NCI-H146 treated with DMSO at 0.1 percent for 48 hours (cell line): ENCODE data around the gene CSK.

Source experiments
- DNase-seq: peaks from one replicate; lab custom pipeline; 2025; ENCODE audit not compliant: unreplicated experiment; lab: John Stamatoyannopoulos, UW

The CSK gene

DNA sequence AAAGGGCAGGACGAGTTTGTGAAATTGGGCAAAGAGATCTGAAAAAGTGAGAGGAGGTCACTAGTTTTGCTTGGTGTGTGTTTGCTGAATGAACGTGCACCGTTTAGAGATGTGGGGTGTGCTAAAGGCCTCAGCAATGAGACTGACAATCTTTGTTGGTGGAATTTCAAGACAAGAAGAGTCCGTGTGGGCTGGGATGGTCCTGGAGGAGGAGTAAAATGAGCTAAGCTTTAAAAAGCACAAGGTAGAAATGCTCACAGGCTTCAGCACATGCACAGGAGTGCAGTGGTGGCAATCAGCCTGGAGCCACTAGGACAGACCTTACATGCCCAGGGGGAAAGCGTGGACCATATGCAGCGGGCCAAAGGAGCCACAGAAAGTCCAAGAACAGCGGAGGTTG, 43.1 kb downstream of the CSK start:
- no peak for DNase-seq

DNA sequence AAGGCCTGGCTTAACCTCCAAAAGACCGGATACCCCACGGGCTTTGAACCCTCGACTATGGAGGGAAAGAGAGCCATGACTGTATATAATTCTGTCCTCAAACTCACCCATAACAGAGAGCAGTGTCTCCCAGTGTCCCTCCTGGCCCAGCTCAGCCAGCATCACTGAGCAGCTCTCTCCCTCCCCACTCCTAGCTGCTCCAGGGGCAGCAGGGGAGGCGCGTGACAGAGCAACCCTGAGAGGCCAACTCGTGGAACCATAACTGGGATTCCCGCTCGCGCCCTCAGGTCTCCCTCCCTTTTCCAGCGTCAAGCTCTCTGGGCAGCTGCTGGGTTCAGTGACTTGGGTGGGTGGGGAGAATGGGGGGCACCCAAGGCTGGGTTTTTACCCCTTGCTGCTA, 44.0 kb downstream of the CSK start:
- DNase-seq: no peak

DNA sequence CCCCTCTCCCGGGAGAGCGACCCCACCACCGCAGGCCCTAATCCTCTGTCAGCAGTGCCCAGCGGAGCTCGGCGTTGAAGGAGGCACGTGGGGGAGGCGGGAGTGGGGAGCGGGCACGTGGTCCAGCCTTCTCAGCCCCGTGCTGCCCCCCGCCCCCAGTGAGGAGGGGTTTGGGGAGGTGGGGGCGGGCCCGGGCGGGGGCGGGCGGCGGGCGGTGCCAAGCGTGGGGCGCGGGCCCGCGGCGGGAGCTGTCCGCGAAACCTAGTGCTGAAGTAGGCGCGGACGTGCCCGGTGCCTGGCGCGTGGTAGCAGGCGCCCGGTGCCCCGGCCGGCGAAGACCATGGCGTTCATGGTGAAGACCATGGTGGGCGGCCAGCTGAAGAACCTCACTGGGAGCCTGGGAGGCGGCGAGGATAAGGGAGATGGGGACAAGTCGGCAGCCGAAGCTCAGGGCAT, 44.5 kb downstream of the CSK start, which contains the start of gene CPLX3:
CPLX3 (plus strand) TSS at position 264 of the 456 bp plus-strand sequence; CDS start at position 341, 77 bp downstream.
- no peak for DNase-seq

DNA sequence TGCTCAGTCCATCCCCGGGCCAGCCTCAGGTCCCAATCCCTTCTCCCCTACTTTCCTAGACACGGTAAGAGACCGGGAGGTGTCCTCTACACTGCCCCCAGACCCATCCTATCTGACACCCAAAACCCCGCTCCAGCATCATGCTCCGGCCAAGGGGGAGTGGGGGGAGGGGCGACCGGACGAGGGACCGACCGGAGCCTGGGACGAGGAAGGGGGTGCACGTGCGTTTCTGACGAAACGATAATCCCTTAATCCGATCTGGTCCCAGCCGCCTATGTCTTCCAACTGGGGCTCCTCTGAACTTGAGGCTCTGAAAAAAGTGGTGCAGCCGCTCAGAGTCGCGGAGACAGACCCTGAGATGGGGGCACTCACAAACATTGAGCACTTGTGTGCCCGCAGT, 45.0 kb downstream of the CSK start:
- DNase-seq: no peak

DNA sequence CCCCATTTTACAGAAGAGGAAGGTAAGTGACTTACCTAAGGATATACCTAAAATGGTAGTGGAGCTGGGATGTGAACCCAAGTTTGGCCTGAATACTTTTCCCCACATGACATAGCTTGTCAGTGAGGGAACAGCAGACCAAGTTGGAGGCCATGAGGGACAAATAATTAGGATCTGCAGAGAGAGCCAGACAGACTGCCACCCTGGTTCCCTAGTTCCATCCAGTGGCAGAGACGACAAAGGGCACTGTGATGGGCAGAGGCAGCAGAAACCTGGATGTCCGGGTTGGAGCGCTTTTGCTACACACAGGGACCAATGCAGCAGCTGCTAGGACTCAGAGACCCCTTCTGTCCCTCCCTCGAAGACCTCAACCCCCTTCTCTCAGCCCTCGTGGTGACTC, 45.7 kb downstream of the CSK start:
- DNase-seq: no peak

DNA sequence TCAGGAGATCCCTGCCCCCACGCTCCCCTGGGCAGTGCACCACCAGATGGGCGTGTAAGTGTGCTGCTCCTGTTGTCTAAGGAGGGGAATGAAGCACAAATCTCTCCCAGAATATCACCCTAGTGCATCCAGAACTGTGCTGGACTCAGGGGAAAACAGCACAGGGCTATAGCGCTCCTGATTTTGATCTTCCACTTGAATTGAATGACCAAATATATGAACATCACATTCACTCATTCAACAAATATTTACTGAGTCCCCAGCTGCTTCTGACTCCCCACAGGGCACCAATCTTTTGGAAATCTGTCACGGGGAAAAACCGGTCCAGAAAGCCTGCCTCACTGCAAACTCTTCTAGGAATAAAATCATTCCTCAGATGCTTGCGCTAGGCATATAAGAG, 47.0 kb downstream of the CSK start:
- DNase-seq: no peak

DNA sequence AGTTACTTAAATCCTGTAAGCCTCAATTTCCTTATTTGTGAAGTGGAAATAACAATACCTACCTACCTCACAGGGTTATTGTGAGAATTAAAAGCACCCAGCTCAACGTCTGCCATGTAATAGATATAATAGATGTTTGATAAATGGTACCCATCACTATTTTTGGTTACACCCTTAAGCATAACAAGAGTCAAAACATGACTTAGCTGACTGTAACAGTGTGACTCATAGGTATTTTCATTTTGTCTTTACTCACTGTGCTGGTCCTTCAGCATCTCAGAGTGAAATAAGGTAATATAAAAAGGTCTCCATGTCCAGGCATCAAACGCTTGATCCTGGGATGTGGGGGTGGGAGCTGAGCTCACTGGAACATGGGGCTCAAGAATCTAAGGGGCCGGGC, 47.6 kb downstream of the CSK start:
- DNase-seq: no peak

DNA sequence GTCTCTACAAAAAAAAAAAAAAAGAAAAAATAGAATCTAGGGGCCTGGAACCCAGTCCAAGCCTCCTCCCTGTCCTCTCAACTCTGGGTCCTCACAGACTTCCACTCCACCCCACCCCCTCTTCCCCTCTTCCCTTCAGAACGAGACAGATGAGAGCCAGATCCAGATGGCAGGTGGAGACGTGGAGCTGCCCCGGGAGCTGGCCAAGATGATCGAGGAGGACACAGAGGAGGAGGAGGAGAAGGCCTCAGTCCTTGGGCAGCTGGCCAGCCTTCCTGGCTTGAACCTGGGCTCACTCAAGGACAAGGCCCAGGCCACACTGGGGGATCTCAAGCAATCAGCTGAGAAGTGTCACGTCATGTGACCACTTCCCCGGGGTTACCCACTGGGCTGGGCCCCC, 48.1 kb downstream of the CSK start:
- DNase-seq: no peak

DNA sequence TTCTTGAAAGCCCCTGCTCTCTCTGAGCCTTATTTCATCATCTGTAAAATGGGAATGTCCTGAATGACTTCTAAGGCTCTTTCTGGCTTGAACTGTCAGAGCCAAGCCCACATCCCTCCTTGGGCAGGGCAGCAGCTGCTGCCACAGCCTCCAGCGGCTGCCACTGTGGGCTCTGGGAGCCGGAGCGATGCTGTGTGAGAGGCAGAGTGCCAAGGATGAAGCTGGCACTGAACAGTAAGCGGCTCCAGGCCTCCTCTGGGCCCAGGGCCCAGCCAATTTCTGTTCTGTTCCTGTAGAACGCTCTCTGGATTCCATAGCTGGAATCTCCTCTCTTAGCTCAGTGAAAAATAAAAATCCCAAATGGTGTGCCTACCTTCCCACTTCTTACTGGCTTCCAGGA, 49.0 kb downstream of the CSK start:
- DNase-seq: no peak

DNA sequence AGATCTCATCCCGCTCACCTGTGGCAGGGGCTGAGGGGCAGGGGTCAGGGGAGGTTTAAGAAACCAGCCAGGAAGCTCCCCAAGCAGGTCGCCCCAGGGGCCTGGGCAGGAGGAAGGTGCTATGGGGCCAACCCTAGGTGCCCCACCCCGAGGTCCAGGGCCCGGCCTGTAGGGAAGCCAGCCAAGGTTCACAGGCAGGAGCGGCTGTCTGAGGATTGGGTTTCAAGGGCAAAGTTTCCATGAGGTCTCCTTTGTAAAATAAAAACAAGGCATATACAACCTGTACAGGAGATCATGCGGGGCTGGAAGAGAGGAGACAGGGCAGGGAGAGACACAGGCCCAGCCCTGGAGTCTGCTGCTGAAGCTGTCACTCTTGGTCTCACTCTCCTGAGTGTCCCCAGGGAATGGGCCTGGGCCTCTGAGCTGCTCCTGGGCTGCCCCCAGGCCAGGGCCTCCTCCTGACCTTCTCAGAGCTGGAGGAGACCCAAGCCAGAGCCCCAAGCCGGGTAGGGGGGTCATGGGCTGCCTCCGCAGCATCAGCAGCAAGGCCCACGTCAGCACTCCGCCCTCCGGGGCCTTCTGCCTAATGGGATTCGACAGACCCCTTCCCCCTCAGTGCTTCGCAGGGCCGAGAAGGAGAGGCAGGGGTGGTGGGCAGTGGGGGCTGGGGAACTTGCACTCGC, 50.1 kb downstream of the CSK start:
- DNase-seq: no peak

DNA sequence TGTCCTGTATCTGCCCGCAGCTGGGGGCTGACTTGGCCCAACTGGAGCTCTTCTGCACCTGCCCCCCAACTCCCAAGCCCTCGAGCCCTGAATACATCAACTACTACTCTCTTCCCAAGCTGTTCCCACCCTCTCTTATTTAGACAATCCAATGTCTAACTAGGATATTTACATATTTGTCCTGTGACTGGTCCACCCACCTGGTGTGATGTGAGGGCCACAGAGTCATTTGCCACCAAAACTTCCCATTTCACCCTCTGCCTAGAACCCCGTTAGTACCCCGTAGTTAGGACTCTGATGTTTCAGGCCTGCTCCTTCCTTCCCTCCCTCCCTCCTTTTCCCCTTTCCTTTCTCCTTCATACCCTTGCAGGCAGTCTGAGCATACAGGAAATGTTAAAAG, 50.9 kb downstream of the CSK start:
- DNase-seq: no peak

DNA sequence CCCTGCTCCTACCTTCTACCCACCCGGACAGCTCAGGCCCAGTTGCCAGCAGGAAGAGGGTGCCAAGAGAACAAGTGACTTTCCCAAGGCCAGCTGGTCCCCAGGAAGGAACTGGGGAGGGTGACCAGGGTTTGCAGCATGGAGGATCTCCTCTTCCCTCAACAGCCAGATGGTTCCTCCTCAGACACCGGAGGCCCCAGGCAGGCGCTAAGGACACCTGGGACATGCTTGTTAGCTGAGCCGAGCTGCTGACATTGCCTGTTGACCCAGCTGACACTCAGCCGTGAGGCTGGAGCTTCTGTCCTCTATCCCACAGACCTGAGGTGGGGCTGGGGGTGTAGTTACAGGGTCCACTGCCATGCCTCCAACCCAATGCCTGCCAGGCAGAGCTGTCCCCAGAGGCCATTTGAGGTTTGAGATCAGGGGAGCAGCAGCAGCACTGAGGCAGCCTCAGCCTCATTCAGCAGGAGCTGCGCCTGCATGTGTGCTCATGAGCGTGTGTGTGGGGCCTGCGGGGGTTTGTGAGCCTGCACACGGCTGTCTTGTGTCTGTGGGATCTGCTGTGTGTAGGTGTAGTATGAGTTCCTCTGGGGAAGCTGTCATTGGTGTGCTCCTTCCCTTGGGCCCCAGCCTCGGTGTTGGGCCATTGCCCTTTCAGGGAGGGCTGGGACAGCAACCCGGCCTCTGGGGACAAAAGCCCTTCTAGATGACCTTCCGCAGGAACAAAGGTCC, 51.7 kb downstream of the CSK start:
- DNase-seq: no peak

DNA sequence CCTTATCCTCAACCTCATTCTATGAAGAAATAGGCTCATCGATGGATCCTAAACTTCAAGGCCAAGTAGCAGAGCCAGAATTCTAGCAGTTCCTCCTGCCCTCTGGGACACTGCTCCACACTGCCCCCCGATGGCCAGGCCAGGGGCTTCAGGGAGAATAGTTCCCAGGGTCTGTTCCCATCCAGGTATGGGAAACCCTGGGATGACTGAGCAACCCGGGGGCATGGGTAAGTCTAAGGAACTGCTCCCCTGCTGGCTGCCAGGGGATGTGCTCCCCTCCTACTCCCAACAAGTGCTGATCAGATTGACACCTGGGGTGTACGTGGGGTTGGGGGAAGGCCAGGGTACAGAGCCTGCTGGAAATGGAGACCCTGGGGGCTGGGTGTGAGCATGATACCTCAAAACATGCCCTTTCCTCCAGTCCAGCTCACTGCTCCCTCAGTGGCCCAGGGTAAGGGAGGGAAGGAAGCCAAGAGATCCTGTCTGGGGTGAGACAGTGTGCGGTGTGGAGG, 53.5 kb downstream of the CSK start:
- DNase-seq: no peak

DNA sequence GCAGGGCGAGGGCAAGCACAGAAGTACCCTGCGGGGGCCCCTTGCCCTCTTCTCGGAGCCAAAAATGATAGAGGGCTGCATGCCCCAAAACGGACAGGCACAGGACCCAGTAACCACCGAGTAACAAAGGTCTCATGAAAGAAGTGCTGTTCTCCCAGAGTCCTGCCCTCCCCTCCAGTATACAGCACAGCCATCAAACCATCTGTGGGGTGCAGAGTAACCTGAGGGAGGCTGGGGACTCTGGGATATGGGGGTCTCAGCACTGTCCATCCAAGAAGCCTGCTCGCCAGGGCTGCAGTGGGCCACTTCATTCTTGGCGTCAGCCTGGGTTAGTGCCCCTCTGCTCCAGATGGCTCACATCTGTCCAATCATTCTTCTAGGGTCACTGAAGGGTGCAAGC, 55.0 kb downstream of the CSK start:
- no peak for DNase-seq

DNA sequence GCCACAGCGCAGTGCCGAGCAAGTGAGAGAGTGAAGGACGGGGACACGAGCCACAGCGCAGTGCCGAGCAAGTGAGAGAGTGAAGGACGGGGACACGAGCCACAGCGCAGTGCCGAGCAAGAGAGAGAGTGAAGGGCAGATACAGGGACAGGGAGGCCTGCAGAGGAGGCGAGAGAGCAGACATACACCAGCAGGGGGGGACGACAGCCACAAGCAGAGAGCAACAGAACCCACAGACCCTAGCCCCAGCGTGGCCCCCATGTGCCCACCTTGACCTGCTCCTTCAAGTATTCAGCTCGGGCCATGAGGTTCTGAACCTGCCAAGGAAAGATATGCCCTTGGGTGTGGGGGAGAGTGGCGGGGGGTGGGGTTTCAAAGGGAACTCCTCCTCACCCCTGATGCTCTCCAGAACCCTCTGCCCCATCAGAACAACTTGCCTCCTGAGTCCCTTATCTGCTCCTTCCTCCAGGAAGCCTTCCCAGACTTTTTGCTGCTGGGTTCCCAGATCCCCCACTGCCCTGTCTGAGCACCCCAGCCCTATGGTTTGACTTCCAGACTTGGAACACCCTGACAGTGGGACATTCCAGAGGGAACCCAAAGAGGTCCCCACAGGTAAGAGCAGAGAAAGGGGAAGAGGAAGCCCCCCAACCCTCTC, 55.7 kb downstream of the CSK start:
- no peak for DNase-seq

DNA sequence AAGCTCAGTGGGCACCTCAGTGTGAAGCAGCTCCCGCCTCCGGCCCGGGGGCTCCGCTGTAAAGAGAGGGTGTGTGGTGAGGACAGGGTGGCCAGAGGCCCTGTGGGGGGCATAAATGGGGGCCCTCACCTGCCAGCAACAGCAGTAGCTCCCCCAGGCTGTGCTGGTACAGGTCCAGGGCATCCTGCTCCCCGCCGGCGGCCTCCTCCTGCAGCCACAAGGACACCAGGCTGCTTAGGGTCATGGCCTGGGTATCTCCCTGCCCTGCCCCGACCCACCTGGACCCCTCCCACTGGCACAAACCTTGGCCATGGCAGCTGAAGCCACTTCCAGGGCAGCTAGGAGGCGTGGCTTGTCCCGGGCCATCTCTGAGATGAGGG, 56.2 kb downstream of the CSK start:
- DNase-seq: no peak

DNA sequence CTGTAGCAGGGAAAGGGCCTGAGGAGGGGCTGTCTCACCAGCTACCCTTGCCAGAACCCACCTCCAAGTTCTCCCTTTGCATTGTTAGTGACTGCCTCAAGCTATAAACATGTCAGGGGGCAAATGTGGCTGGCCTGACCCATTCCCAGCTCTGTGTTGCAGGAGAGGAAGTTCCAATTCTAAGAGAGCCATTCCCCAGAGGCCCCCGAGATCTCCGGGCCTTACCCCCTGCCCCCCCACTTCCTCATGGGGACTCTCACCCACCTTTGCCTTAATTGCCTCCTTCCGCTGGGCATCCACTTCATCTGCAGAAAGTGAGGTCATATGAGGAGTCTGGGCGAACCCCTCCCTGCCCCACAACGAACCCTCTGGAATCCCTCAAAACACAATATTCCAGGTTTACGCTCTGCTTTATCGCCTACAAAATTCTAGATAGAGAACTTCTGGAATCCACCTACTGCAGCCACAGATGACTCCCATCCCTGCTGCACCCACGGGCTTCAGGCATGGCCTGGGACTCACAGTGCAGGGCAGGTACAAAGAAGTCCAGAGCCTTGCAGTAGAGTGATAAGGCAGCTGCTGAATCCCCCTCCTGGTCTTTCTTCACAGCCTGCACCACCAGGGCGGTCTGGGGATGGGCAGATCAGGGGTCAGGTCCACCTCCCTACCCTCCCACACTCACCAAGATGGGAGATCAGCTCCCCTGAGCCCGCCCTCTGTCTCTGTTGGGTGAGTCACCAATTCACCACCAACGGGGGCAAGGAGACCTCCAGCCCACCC, 57.1 kb downstream of the CSK start:
- no peak for DNase-seq

DNA sequence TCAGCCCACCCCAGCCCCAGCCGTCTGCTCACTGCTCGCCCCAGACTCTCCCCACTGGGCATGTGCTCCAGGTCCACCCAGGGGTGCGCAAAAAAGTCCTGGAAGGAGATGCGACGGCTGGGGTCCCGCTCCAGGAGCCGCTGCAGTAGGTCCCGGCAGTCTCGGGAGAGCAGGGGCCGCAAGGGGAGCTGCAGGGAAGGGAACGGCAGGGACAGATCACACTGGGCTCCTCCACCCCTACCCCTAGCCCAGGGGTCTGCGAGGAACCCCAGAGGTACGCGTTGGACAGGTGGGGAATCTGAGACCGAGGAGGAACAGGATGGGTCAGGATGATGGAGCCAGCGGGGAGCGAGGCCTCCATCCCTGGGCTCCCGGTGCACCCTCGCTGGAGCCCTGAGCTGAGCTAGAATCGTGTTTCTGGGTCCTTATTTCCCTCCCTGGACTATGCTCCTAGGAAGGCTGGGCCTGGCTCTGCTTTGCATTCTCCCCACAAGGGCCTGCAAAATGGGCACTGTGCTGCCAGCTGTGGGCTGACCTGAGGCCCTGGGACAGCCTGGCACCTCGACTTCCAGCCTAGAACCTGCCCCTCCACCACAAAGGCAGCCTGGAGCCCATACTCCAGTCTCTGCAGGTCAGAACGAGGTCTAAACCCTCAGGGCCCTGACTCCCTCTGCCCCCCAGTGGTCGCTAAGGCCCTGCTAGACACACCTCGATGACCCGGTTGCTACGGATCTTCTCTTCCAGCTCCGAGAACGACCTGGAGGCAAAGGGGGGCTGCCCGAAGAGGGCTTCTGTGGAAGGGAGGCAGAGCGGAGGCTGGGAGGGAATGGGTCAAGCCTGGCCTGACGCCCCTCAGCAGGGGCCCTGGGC, 57.9 kb downstream of the CSK start:
- DNase-seq: no peak

DNA sequence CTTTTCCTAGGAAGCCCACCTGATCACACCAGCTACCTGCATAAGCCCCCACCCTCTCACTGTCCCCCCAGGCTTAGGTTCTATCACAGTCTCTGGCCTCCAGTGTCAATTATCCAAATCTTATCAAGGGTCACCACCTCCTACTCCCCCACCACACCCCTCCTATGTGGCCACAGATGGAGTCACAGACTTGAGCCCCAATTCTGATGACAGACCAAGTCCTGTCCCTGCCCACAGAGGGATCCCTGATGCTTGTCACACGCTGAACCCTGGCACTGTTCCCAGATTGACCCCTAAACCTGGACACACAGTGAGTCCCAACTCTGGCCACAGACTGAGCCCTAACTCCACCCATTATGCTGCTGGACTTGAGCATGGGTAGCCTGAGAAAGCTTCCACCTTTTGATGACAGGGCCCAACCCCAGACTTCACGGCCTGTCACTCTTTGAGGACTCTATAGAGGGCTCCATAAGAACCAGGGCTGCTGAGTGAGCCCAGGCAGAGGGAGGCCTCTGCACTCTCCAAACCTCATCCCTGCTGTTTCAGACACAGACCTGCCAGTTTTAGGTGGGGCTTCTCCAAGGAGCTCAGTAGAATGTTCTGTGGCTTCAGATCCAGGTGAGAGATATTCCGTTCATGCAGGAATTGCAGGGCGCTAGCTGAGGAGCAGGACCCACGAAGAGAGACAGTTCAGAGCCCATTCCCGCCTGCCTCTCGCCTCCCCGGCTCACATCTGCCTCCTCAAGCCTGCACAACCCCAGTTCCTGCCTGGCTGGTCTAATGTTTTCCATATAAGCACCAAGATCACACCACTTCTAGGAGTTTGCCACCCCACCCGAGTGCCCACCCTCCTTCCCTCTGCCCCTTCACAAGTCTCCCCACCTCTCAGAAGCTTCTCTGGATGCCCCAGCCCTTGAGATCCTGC, 59.2 kb downstream of the CSK start:
- DNase-seq: no peak
